Measurements from ENCODE around the gene PRDM16.

Gene PRDM16

DNA sequence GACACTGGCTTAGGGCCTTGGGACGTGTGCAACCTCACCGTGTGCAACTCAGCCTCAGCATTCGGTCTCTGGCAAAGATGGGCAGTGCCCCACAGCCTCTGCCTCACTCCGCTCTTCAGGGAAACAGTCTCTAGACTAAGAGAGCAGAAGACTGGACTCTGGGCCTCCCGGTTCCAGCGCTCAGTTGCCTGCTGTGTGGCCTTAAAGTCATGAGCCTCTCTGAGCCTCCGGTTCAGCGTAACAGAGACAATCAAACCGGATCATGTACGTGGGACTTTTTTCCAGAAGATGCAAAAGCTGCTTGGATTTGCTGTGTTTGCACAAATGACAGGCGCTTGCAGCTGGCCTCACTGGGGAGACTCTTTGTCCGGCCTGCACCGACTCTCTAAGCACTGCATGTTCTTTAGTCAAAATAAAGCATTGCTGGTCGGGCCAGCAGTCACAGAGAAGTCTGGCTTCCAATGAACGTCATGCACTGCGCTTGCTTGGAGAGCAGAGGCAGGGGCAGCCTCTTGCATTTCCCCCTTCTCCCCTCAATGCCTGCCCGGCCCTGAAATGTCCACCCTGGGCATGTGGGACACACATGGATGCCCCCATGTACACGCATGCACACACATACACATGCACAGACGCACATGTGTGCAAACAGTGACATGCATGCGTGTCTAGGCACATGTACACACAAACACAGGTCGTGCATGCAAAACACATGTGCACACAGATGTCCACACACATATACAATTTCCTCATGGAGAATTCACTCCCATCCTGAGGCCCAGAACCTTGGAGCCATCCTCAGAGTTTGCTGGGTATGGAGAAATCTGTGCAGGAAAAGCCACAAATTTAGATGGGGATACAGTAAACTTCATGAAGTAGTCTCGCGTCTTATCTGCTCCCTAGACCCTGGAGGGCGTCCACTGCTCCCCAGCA is 152.4 kb downstream of the PRDM16 start:
- Histone ChIP-seq H3K27me3 (ENCODE audit: insufficient read depth, low read length) (peaks cover 86% of the 10 kb centered on the region), H3K4me1 (ENCODE audit: insufficient read depth, low read length) (peaks cover 29% of the 10 kb centered on the region)

DNA sequence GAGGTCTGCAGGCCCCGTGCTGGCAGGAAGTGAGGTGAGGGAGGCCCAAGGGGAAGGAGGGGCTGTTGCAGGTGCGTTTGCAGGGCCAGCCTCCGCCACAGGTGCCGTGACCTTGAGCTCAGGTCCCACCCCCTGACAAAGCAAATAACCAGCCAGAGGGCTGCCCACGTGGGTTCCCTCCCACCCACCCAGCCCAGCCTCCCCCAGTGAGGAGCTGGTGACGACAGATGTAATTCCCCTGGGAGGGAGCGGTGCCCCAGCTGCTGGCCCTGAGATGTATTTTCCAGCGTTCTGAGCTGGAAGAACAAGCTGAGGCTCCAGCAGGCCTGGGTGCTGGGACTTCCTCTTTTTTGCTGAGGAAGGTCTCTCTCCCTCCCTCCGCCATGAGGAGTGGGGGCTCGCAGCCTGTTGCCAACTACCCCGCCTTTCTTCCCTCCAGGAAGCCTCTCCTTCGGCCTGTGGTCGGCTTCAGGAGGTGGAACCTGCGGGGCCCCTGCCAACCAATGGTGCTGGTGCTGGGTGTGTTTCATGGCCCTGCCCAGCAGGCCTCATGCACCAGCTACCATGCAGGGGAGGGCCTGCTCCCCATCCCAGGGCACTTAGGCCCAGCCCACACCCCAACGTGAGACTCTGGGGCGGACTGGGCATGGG is 153.2 kb downstream of the PRDM16 start:
- Histone ChIP-seq H3K4me1 (ENCODE audit: insufficient read depth, low read length) (peaks cover 28% of the 10 kb centered on the region), H3K9me3 (ENCODE audit: low read length) (no peaks in the 10 kb centered on the region), H3K27me3 (ENCODE audit: insufficient read depth, low read length) (peaks cover 87% of the 10 kb centered on the region), H3K36me3 (ENCODE audit: insufficient read depth, low read length) (no peaks in the 10 kb centered on the region), H3K4me3 (ENCODE audit: low read length) (no peak overlapping the region), H2AFZ (ENCODE audit: low read depth, low read length) (no peak overlapping the region)

More for the DNA sequence above, 152.4 kb downstream of the PRDM16 start:
- Histone ChIP-seq H3K9me3 (ENCODE audit: low read length) (no peaks in the 10 kb centered on the region), H2AFZ (ENCODE audit: low read depth, low read length) (no peak overlapping the region), H3K36me3 (ENCODE audit: insufficient read depth, low read length) (no peaks in the 10 kb centered on the region), H3K4me3 (ENCODE audit: low read length) (no peak overlapping the region)

DNA sequence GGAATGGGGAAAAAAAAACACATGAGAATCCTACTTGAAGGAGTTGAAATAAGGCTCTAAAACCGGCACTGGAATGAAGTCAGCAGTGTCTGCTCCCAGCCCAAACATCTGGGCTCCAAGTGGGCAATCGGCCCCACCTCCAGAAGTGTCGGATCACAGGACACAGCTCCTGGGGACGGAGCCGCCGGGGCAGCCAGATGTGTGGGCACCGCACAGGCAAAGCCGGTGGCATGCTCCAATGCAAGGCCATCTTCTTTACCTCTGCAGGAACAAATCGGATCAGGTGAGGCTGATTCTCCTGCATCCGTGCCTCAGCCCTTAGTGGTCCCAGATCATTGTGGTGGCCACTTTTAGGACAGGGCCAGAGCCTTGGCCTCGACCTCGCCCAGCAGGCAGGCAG is 156.7 kb downstream of the PRDM16 start:
- Histone ChIP-seq H2AFZ (ENCODE audit: low read depth, low read length) (no peak overlapping the region), H3K4me1 (ENCODE audit: insufficient read depth, low read length) (peaks cover 2% of the 10 kb centered on the region), H3K9me3 (ENCODE audit: low read length) (no peaks in the 10 kb centered on the region), H3K4me3 (ENCODE audit: low read length) (no peak overlapping the region), H3K36me3 (ENCODE audit: insufficient read depth, low read length) (no peaks in the 10 kb centered on the region), H3K27me3 (ENCODE audit: insufficient read depth, low read length) (peaks cover 87% of the 10 kb centered on the region)

DNA sequence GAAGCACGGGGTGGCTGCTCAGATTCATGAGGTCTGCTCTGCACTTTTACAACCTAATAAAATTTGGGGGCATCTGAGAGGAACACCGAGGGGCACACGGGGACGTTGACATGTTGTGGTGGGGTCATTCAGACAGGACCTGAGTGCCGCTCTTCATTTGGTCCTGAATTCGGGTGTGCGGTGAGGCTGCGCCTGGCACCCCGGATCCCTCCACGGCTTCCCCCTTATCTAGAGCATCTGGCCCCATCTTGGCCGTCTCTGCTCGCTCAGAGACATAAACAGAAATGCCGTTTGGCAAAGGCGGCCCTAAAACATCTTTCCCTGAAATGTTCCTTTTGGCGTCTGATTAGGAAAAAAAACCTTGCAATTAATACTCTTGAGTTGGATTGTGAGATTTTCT is 157.2 kb downstream of the PRDM16 start:
- Histone ChIP-seq H3K36me3 (ENCODE audit: insufficient read depth, low read length) (no peaks in the 10 kb centered on the region), H3K4me1 (ENCODE audit: insufficient read depth, low read length) (peaks cover 2% of the 10 kb centered on the region), H2AFZ (ENCODE audit: low read depth, low read length) (no peak overlapping the region), H3K4me3 (ENCODE audit: low read length) (no peak overlapping the region), H3K27me3 (ENCODE audit: insufficient read depth, low read length) (peaks cover 87% of the 10 kb centered on the region), H3K9me3 (ENCODE audit: low read length) (no peaks in the 10 kb centered on the region)

DNA sequence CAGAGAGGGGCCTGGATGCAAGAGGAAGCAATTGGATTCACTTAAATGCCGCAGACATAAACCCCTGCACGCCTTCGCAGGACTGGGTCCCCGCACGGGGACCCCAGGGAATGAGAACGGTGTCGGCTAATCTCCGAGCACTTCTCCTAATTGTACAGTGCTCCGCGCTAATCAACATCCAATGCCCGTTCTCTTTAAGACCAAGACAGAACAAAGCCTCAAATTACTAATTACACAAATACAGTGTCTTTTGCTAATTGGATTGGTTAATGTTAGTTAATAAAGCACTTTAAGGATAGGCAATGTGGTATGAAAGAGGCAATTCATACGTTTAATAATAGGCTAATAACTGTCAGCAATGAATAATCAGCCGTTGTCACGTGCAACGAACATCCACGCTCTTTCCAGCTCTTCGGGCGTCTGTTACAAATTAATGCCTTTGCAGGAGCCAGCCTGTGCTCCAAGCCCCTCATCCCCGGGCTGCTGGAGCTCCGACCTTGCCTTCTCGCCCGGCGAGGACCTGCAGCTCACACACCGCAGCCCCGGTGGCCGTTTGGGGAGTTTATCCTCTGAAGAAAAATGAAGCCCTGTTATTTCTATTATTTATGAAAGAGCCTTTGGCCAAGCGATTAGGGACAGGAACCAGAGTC is 157.8 kb downstream of the PRDM16 start:
- Histone ChIP-seq H2AFZ (ENCODE audit: low read depth, low read length) (no peak overlapping the region), H3K4me3 (ENCODE audit: low read length) (no peak overlapping the region), H3K27me3 (ENCODE audit: insufficient read depth, low read length) (peaks cover 86% of the 10 kb centered on the region), H3K36me3 (ENCODE audit: insufficient read depth, low read length) (no peaks in the 10 kb centered on the region), H3K4me1 (ENCODE audit: insufficient read depth, low read length) (no peaks in the 10 kb centered on the region), H3K9me3 (ENCODE audit: low read length) (no peaks in the 10 kb centered on the region)

DNA sequence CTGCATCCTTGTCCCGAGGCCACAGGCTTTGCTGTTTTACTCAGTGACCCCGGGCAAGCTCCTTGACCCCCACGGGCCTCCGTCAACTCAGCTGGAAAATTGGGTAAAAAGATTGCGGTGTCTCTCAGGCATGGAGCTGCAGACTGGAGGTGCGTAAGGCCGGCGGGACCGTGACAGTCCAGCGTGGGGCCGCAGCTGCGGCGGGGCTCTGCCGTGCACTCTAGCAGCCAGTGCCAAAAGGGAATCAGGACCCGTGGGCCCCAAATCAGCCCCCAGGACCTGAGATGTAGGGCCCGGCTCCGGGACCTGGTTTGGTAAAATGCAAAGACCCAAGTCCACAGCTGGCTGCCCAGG is 158.3 kb downstream of the PRDM16 start:
- H3K4me1 ChIP-seq (ENCODE audit: insufficient read depth, low read length) = no peaks in the 10 kb centered on the region
- H2AFZ ChIP-seq (ENCODE audit: low read depth, low read length) = no peak overlapping the region
- no peaks in the 10 kb centered on the region for H3K9me3 ChIP-seq (ENCODE audit: low read length)
- H3K36me3 ChIP-seq (ENCODE audit: insufficient read depth, low read length) = no peaks in the 10 kb centered on the region
- peaks cover 87% of the 10 kb centered on the region for H3K27me3 ChIP-seq (ENCODE audit: insufficient read depth, low read length)
- no peak overlapping the region for H3K4me3 ChIP-seq (ENCODE audit: low read length)

DNA sequence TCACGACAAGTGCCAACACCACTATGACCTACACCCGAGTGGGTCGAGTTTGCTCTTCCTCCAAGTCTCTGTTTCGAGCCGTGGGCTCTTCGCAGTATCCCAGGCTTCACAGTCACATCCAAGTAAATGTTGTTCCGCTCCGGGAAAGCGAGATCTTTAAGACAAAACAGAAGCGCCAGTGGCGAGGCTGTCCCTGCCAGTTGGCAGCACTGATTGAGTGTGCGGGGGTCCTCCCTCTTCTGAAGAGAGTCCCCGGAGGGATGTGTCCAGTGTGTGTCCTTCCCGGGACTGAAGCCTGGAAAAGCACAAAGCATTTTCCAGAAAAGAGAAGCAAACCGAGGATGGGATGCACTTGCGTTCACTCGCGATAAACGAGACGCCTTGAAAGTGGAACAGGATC is 158.9 kb downstream of the PRDM16 start:
- Histone ChIP-seq H3K36me3 (ENCODE audit: insufficient read depth, low read length) (no peaks in the 10 kb centered on the region), H2AFZ (ENCODE audit: low read depth, low read length) (no peak overlapping the region), H3K9me3 (ENCODE audit: low read length) (no peaks in the 10 kb centered on the region), H3K4me3 (ENCODE audit: low read length) (no peak overlapping the region), H3K4me1 (ENCODE audit: insufficient read depth, low read length) (no peaks in the 10 kb centered on the region), H3K27me3 (ENCODE audit: insufficient read depth, low read length) (peaks cover 88% of the 10 kb centered on the region)

DNA sequence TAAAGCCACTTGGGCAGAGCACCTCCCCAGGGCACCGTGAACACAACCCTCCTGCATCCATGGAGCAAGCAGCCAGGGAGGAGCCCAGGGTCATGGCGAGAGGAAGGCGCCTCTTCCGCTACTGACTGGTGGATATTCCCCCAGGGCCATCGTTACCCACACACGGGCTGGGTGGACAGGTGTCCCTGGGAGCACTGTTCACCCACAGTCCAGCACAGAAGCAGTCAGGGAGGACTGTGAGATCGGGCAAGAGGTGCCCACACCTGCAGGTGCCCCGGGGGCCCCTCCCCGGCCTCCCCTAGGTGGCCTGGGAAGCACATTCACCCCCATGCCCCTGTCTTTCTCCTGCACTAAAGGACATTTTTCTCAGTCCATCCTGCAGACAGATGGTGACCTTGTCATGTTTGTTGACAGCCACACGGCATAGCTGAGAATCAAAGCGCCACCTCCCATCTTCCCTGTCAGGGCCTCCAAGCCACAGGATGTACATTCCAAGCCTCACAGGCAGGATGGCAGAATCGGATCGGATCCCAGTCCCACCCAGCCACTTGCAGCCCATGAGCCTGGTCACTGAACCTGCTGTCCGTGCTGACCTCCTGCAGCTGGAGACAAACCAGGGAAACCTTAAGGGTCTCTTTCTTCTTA is 160.2 kb downstream of the PRDM16 start:
- no peak overlapping the region for H3K4me3 ChIP-seq (ENCODE audit: low read length)
- H2AFZ ChIP-seq (ENCODE audit: low read depth, low read length) = no peak overlapping the region
- H3K36me3 ChIP-seq (ENCODE audit: insufficient read depth, low read length) = no peaks in the 10 kb centered on the region
- H3K9me3 ChIP-seq (ENCODE audit: low read length) = no peaks in the 10 kb centered on the region
- H3K27me3 ChIP-seq (ENCODE audit: insufficient read depth, low read length) = peaks cover 97% of the 10 kb centered on the region
- H3K4me1 ChIP-seq (ENCODE audit: insufficient read depth, low read length) = no peaks in the 10 kb centered on the region

DNA sequence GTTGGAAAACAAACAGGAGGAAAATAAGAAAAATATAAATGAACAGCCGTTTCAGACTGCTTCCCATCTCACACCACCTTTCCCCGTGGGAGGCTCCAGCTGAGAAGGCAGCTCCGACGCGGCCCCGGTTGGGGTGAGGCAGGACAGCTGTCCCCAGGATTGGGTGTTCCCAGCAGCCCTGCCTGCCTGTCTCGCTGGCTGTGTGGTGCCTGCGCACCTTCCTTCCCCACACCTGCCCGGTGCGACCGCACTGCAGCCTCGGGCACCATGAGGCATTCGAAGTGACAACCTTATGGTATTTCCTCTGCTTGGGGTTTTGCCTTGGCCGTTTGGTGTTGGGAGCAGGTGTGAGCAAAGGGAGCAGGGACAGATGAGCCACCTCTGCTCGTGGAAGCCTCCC is 161.6 kb downstream of the PRDM16 start:
- Histone ChIP-seq H3K27me3 (ENCODE audit: insufficient read depth, low read length) (peaks cover 94% of the 10 kb centered on the region), H3K4me1 (ENCODE audit: insufficient read depth, low read length) (no peaks in the 10 kb centered on the region), H3K4me3 (ENCODE audit: low read length) (no peak overlapping the region), H3K9me3 (ENCODE audit: low read length) (no peaks in the 10 kb centered on the region), H3K36me3 (ENCODE audit: insufficient read depth, low read length) (no peaks in the 10 kb centered on the region), H2AFZ (ENCODE audit: low read depth, low read length) (no peak overlapping the region)

DNA sequence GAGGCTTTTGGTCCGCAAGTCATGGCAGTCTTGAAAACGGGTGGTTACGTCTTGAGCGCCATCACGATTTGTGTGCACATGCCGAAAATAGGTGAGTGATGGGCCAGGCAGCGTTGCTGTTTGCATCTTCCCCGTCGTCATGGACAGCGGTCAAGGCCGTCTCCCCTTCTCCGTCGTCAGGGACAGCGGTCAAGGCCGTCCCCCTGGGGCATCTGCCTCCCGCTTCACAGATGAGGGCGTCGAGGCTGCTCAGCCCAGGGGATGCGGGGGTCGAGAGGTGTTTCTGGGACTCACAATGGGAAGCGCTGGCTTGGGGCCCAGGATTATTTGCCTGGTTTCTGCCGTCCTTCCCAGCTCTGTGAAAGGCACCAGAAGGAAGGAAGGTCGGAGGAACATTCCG is 162.2 kb downstream of the PRDM16 start:
- Histone ChIP-seq H3K4me1 (ENCODE audit: insufficient read depth, low read length) (no peaks in the 10 kb centered on the region), H2AFZ (ENCODE audit: low read depth, low read length) (no peak overlapping the region), H3K9me3 (ENCODE audit: low read length) (no peaks in the 10 kb centered on the region), H3K36me3 (ENCODE audit: insufficient read depth, low read length) (no peaks in the 10 kb centered on the region), H3K27me3 (ENCODE audit: insufficient read depth, low read length) (peaks cover 87% of the 10 kb centered on the region), H3K4me3 (ENCODE audit: low read length) (no peak overlapping the region)

DNA sequence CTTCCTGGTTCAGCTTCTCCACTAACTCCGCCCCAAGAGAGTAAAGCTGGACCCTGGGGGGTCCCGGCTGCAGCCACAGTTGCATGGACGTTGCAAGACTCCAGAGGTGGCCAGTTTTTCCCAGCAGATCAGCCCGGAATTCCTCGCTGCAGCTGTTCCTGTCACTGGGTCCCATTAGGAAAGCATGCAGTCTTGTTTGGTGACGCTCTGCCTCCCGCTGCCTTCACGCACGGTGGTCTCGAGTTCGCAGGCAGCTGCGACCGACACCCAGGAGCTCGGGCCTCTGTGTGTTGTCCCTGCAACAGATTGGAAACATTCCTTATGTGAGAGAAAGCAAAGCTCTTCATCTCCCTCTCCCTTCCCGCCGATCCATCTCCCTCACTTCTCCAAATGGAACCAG is 162.8 kb downstream of the PRDM16 start:
- Histone ChIP-seq H3K27me3 (ENCODE audit: insufficient read depth, low read length) (peaks cover 81% of the 10 kb centered on the region), H3K4me3 (ENCODE audit: low read length) (no peak overlapping the region), H3K4me1 (ENCODE audit: insufficient read depth, low read length) (no peaks in the 10 kb centered on the region), H3K9me3 (ENCODE audit: low read length) (no peaks in the 10 kb centered on the region), H3K36me3 (ENCODE audit: insufficient read depth, low read length) (no peaks in the 10 kb centered on the region), H2AFZ (ENCODE audit: low read depth, low read length) (no peak overlapping the region)

DNA sequence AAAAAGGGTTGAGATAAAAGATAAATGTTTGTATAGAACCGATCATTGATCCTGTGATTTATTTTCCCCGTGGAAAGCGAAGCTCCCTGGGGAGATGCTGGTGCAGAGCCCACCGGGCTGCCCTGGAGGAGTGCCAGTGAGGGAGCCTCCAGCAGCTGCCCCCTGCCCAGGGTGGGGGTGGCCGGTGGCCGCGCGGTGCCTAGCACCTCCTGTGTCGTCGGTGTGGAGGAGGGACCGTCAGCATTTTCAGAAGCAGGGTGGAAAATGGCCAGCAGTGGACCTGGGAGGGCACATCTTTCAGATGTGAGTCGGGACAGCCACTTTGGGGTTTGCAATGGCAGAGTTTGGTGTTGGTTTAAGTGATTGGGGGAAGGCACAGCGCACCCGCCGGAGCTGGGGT is 164.0 kb downstream of the PRDM16 start:
- H3K4me3 ChIP-seq (ENCODE audit: low read length) = no peak overlapping the region
- H3K36me3 ChIP-seq (ENCODE audit: insufficient read depth, low read length) = no peaks in the 10 kb centered on the region
- peaks cover 70% of the 10 kb centered on the region for H3K27me3 ChIP-seq (ENCODE audit: insufficient read depth, low read length)
- H3K9me3 ChIP-seq (ENCODE audit: low read length) = no peaks in the 10 kb centered on the region
- H2AFZ ChIP-seq (ENCODE audit: low read depth, low read length) = no peak overlapping the region
- H3K4me1 ChIP-seq (ENCODE audit: insufficient read depth, low read length) = no peaks in the 10 kb centered on the region

DNA sequence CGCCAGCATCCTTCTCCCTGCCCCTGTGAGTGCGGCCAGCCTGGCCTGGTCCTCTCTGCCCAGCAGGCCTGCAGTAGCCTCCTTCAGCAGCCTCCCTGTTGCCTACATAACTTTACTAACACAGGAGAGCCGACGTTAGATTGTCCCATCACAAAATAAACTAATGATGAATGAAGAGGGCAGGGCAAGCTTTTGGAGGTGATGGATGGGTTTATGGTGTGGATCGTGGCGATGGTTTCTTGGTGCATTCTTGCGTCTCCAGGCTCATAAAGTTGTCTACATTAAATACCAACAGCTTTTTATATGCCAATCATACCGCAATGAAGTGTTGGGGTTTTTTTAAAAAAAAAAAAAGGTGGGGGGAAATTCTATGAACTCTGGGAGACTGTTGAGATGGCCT is 164.5 kb downstream of the PRDM16 start:
- H3K9me3 ChIP-seq (ENCODE audit: low read length) = no peaks in the 10 kb centered on the region
- peaks cover 64% of the 10 kb centered on the region for H3K27me3 ChIP-seq (ENCODE audit: insufficient read depth, low read length)
- H3K4me3 ChIP-seq (ENCODE audit: low read length) = no peak overlapping the region
- H2AFZ ChIP-seq (ENCODE audit: low read depth, low read length) = no peak overlapping the region
- H3K4me1 ChIP-seq (ENCODE audit: insufficient read depth, low read length) = no peaks in the 10 kb centered on the region
- H3K36me3 ChIP-seq (ENCODE audit: insufficient read depth, low read length) = no peaks in the 10 kb centered on the region
